ENCODE data around the gene SYT3.
"Not testable (repeated sequence)": the region's sequence is repeated elsewhere in the genome, so short reads cannot be mapped to it uniquely, and the experiment has no call there.

SYT3 gene

DNA sequence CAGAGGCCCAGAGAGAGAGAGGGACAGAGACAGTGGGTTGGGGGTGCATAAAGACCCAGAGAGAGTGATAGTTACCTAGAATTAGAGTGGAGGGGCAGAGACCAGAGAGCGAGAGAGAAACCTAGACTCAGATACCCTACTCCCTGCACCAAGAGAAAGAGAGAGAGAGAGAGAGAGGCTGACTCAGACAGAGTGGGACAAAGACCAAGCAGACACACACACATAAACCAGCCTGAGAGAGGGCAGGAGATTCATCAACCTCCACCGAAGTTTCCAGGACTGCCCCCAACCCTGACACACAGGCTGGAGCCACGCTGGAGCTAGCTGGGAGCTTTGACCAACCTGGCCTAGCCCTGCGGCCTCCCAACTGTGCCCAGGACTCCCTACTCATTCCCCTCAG lies 12.9 kb downstream of the SYT3 start:
- no peaks in the 10 kb centered on the region for H3K9me3 ChIP-seq
- H3K4me3 ChIP-seq = no peak overlapping the region
- H3K27ac ChIP-seq = no peak overlapping the region
- H3K4me1 ChIP-seq = no peaks in the 10 kb centered on the region
- TF ChIP-seq, protein P1, sequence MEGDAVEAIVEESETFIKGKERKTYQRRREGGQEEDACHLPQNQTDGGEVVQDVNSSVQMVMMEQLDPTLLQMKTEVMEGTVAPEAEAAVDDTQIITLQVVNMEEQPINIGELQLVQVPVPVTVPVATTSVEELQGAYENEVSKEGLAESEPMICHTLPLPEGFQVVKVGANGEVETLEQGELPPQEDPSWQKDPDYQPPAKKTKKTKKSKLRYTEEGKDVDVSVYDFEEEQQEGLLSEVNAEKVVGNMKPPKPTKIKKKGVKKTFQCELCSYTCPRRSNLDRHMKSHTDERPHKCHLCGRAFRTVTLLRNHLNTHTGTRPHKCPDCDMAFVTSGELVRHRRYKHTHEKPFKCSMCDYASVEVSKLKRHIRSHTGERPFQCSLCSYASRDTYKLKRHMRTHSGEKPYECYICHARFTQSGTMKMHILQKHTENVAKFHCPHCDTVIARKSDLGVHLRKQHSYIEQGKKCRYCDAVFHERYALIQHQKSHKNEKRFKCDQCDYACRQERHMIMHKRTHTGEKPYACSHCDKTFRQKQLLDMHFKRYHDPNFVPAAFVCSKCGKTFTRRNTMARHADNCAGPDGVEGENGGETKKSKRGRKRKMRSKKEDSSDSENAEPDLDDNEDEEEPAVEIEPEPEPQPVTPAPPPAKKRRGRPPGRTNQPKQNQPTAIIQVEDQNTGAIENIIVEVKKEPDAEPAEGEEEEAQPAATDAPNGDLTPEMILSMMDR (IDR thresholded peaks at IDR 0.05) = no peak
- H3K36me3 ChIP-seq = no peaks in the 10 kb centered on the region
- intact Hi-C loops (cut with DNase I; ENCODE audit: low total_unique reads) = no loop called here
- DNase-seq = no peak
- H3K27me3 ChIP-seq = peaks cover 0 to 21% of the 10 kb centered on the region in 2 donors

DNA sequence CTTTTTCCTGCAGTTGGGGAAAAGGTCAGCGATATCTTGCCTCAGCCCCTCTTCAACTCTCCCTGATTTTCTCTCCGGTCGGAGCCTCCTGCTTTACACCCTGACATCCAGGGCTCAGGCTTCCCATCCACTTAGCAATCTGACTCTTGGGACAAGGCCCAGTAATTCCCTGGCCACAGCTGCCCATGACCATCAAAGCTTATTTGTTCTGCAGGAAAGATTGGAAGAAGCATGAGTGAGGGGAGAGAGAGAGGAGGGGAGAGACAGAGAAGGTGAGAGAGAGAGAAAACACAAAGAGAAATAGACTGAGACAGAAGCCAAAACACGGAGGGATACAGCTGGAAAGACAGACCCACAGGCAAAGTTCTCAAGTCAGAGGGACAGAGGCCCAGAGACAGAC lies 13.7 kb downstream of the SYT3 start:
- TF ChIP-seq, protein P1 (IDR thresholded peaks at IDR 0.05) = no peak
- H3K4me3 ChIP-seq = no peak overlapping the region
- no peak overlapping the region for H3K27ac ChIP-seq
- no peaks in the 10 kb centered on the region for H3K4me1 ChIP-seq
- no peaks in the 10 kb centered on the region for H3K9me3 ChIP-seq
- intact Hi-C loops (cut with DNase I; ENCODE audit: low total_unique reads) = no loop called here
- peaks cover 0 to 17% of the 10 kb centered on the region in 2 donors for H3K27me3 ChIP-seq
- no peak for DNase-seq
- no peaks in the 10 kb centered on the region for H3K36me3 ChIP-seq

DNA sequence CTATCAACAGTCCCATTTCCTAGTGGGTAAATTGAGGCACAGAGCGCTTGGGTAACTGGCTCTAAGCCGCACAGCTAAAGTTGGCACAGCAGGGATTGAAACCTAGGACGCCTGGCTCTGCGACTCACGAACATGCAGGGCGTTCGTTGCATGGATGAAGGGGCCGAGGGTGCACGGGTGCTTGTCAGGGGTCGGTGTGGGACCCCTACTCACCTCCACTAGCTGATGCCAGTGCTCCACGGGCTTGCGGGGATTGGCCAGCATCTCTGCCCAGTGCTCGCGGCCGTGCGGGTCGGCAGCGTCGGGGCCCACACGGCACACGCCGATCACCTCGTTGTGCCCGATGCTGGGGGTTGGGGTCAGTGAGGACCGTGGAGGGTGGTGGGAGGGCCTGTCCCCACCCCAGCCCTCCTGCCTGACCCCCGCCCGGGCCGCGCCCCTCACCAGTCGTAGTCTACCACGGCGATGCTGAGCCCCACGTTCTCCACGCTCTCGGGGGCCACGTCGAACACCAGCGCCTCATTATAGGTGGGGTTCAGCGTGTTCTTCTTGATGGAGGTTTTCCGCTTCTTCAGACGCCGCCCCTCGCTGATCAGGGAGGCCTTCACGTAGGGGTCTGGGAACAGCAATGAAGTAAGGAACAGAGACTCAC lies 14.6 kb downstream of the SYT3 start:
- Histone ChIP-seq H3K36me3 (no peaks in the 10 kb centered on the region), H3K27me3 (peaks cover 0 to 16% of the 10 kb centered on the region in 2 donors), H3K4me3 (no peak overlapping the region), H3K9me3 (no peaks in the 10 kb centered on the region), H3K27ac (no peak overlapping the region), H3K4me1 (no peaks in the 10 kb centered on the region)
- no peak for DNase-seq
- intact Hi-C loops (cut with DNase I; ENCODE audit: low total_unique reads) = no loop called here
- TF ChIP-seq, protein P1 (IDR thresholded peaks at IDR 0.05) = no peak

DNA sequence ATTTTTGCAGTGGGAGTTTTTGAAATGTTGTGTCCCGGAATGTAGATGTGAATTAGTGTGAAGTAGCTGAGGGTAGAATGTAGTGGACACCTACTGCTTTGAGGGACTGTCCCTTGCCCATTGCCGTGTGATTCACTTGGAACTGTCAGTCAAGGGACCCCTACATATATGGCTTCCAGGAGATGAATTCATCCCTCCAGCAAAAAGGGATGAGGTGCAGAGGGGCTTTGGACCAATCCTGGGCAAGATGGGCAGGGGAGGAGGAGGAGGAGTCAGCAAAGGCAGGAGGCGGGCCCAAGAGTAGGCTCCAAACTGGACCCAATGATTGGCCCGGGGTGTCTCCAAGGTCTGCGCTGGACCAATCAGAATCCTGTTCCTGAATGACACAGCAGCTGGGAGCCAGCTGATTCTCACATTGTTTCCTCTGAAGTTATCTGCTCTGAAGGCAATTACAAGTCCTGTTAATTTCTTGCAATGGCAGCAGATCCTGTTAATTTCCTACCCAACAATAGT lies 19.2 kb downstream of the SYT3 start:
- H3K9me3 ChIP-seq; H3K4me1 ChIP-seq; intact Hi-C loops (cut with DNase I; ENCODE audit: low total_unique reads); DNase-seq; H3K36me3 ChIP-seq; H3K27ac ChIP-seq; H3K4me3 ChIP-seq; H3K27me3 ChIP-seq: not testable (repeated sequence)

DNA sequence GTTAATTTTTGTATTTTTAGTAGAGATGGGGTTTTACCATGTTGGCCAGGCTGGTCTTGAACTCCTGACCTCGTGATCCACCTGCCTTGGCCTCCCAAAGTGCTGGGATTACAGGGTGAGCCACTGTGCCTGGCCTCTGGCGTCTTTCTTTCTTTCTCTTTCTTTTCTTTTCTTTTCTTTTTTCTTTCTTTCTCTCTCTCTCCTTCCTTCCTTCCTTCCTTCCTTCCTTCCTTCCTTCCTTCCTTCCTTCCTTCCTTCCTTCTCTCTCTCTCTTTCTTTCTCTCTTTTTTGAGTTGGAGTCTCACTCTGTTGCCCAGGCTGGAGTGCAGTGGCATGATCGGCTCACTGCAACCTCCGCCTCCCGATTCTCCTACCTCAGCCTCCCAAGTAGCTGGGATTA lies 20.5 kb downstream of the SYT3 start:
- DNase-seq; H3K27ac ChIP-seq; intact Hi-C loops (cut with DNase I; ENCODE audit: low total_unique reads); H3K4me1 ChIP-seq; H3K36me3 ChIP-seq; H3K27me3 ChIP-seq; H3K9me3 ChIP-seq; H3K4me3 ChIP-seq: not testable (repeated sequence)

DNA sequence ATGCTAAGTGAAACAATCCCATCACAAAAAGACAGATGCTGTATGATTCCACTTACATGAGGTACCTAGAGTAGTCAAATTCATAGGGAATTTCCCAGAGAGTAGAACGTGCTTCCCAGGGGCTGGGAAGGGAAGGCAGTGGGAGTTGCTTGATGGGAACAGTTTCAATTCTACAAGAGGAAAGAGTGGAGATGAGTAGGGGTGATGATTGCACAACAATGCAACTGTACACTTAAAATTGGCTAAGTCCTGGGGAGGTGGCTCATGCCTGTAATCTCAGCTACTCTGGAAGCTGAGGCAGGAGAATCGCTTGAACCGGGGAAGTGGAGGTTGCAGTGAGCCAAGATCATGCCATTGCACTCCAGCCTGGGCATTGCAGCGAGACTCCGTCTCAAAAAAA lies 21.3 kb downstream of the SYT3 start:
- H3K9me3 ChIP-seq; H3K4me1 ChIP-seq; DNase-seq; H3K27ac ChIP-seq; H3K4me3 ChIP-seq; H3K27me3 ChIP-seq; H3K36me3 ChIP-seq; intact Hi-C loops (cut with DNase I; ENCODE audit: low total_unique reads): not testable (repeated sequence)

DNA sequence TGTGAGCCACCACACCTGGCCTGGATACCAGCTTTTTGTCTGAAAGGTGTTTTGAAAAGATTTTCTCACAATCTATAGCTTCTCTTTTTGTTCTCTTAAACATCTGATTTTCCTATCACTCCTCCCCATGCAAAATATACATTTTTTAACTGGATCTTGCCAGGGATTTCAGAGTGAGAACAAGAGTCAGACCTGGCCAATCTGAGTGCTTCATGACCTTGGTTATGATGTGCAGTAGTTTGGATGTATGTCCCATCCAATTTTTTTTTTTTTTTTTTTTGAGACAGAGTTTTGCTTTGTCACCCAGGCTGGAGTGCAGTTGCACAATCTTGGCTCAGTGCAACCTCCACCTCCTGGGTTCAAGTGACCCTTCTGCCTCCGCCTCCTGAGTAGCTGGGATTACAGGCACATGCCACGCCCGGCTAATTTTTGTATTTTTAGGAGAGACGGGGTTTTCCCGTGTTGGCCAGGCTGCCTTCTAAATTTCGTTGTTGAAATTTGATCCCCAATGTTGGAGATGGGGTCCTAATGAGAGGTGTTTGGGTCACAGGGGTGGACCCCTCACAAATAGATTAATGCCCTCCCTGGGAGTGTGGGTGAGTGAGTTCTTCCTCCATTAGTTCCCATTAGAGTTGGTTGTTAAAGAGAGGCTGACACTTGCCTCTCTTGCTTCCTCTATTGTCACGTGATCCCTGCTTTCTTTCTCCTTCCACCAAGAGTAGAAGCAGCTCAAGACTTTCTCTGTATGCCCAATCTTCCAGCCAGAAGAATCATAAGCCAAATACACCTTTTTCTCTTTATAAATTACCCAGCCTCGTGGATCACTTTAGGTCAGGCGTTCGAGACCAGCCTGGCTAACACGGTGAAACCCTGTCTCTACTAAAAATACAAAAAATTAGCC lies 26.9 kb downstream of the SYT3 start:
- intact Hi-C loops (cut with DNase I; ENCODE audit: low total_unique reads); H3K27ac ChIP-seq; H3K4me1 ChIP-seq; H3K9me3 ChIP-seq; H3K4me3 ChIP-seq; DNase-seq; H3K27me3 ChIP-seq; H3K36me3 ChIP-seq: not testable (repeated sequence)

All from tibial artery (tissue), 4 donors.